HG03025 (cell line): ENCODE measurements around the gene MYO1D.
"Not testable (repeated sequence)": the region's sequence is repeated elsewhere in the genome, so short reads cannot be mapped to it uniquely, and the experiment has no call there.

Experiments
- ATAC-seq: cut with Tn5 transposase; IDR thresholded peaks from one replicate; pipeline ENCODE4 v1.9.1; 2021; ENCODE audit warnings: mild to moderate bottlenecking, moderate library complexity; ENCODE audit not compliant: unreplicated experiment, low FRiP score

MYO1D gene

DNA sequence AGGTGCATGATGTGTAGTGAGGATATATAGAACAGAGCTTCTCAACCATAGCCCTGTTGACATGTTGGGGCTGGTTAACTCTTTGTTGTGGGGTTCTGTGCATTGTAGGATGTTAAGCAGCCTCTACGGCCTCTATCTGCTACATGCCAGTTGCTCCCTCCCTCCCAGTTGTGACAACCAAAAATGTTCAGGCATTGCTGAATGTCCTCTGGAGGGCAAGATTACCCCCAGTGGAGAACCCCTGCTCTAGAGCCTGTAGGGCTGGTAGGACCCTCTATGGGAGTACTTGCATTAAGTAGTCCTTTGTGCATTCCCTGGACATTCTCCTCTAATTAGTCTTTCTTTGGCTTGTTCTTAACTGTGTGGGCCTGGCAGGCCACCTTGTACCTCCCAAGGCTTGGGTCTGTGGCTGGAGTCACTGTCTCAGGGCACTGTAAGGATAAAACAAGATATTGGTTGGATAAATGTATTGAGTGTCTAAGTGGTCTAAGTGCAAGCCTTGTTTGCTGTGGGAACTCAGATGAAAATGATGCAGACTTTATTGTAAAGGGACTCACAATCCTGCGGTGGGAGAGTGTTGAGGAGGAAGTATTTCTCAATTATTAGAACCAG is 19.8 kb upstream of the MYO1D start:
- ATAC-seq, result no peak

GRCh38 chr17:32894245-32894644 is 17.3 kb upstream of the MYO1D start:
- ATAC-seq, result no peak

GRCh38 chr17:32887410-32887809 is 10.5 kb upstream of the MYO1D start:
- ATAC-seq, result not testable (repeated sequence)

- ATAC-seq, result not testable (repeated sequence)
Observed at GRCh38 chr17:32886951-32887350, 10.0 kb upstream of the MYO1D start.

GRCh38 chr17:32882734-32883133 is 5.8 kb upstream of the MYO1D start:
- ATAC-seq, result no peak

DNA sequence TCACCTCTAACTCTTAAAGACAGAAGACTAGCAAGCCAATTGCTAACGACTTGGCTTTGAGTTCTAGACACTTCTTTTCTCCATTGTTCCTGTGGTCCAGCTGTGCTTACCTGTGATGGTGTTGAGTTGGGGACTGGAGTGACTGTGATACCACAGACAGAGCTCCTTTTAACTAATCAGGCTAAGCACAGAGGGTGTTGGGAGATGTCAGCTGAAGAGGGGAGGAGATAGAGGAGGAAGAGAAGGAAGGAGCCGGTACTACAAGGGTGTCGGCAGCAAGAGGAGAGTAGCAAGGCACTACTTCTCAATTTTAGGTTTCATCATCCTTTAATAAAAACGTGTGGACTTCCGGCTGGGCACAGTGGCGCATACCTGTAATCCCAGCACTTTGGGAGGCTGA is 5.1 kb upstream of the MYO1D start:
- no peak for ATAC-seq

DNA sequence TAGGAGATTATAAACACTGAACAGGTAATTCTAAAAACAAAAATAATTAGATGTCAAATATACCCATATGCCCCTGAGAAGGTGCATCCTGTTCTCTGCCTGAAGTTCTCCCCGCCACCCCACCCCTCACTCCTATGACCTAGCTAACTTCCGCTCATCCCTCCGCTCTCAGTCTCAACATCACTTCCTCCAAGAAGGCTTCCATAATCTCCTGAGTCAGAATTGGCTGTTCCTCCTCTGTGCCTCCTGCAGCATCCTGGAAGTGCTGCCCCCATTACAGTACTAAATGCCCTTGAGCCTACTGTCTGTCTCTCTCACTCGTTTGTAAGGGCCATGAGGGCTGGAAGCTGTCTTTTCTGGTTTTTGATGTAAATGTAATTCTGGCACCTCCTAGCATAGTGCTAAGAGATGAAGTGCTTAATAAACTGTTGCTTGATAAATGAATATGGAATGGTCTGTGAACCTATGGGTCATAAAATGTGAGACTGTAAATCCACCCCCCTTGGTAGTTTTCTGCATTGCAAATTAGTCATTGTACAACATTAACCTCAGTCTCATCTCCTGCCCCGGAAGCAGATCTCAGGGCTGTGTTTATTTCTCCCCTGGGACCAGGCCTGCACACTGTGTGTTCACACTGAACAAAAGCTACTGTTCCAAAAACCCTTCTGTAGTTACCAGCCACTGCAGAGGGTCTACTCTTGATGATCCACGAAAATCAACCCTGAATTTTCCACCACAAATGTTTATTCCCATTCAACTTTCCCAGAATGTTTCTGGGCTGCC is 3.9 kb upstream of the MYO1D start:
- ATAC-seq, result no peak

DNA sequence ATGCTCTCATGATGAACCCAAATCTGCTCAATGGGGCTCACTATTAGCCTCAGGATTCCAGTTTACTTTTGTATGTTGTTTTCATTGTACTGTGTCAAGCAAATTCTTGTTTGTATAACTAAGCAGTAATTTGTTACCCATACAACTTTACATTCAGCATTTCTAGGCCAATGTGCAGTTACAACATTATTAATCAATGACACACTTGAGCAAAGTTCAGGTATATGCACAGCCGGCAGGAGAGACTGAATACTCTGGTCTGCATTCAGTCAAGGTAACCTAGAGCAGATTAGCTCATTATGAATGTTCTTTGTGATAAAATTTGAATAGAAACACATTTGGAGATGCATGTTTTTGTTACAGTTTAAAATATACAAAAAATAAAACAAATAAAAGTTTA is 2.2 kb upstream of the MYO1D start:
- no peak for ATAC-seq

- ATAC-seq, result no peak
Observed at GRCh38 chr17:32878211-32878610, 1.3 kb upstream of the MYO1D start.

GRCh38 chr17:32877164-32877764 is 340 bp upstream of the MYO1D start:
- ATAC-seq, result peak; percentile 84

DNA sequence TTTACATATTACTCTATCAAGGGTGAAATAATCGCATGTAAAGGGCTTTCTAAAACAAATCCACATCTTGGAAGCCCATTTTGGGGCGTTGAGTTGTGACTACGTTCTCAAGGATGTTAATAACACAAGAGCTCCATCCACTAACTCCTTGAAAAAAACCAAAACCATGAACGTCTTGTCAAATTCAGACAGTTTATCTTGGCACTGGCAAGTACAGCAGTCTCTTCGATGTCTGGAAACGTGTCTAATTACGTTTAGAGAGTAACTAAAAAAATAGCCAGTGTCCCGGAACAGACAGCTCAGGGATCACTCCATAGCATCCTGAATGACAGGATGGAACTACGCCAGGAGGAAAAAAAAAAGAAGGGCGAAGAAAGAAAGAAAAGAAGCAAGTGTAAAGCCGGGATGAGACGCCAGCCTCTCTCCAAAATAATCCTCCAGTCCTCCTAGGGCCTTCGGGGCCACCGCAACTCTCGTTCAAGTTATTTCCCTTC is 954 bp downstream of the MYO1D start:
- no peak for ATAC-seq

- no peak for ATAC-seq
Observed at GRCh38 chr17:32875230-32875917, 1.6 kb downstream of the MYO1D start.

DNA sequence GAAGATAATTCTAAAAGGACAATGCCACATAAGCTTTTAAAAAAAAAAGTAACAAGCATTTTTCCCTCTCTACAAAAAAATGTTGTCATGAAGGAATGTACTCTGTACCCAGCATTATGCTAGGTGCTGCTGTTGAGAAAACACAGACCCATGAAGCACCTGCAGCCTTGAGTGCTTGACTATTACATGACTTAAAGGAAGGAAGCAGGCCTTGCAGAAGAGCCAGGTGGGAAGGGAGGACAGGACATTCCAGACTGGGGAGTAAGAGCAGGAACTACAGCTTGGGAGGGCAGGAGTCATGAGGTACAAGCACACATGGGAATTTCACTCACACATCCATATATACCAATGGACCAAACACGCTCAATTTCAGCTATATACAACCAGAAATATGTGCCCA is 3.8 kb downstream of the MYO1D start:
- ATAC-seq, result no peak

- no peak for ATAC-seq
Observed at GRCh38 chr17:32871746-32872145, 5.2 kb downstream of the MYO1D start.

- no peak for ATAC-seq
Observed at GRCh38 chr17:32870969-32871368, 6.0 kb downstream of the MYO1D start.

DNA sequence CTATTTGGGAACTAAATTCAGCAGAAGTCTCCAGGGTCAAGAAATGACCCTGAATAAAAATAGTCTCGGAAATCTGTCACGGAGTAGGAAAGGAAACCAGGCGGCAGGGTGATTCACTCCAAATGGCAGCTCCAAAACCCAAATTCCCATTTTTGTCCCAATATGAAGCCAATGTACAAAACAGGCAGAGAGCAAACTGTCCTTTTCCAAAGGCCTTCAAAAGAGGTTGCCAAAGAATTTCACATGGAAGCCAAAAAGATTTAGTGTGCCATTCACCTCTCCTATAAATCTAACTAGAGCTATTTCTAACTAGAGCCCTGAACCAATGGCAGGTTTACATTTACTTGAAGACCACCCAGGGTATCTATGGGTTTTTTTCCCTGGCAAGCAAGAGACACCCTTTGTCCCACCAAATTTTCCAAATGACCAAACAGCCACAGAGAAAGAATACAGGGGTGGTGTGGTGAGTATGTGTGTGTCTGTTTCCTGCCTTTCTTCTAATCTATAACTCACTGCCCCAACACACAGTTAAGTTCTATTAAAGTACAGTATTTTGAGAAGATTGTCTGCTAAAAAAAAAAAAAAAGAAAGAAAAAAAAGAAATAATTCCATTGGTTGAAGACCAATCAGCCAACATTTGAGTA is 6.8 kb downstream of the MYO1D start:
- ATAC-seq, result no peak

- no peak for ATAC-seq
Observed at GRCh38 chr17:32869345-32870026, 7.4 kb downstream of the MYO1D start.

DNA sequence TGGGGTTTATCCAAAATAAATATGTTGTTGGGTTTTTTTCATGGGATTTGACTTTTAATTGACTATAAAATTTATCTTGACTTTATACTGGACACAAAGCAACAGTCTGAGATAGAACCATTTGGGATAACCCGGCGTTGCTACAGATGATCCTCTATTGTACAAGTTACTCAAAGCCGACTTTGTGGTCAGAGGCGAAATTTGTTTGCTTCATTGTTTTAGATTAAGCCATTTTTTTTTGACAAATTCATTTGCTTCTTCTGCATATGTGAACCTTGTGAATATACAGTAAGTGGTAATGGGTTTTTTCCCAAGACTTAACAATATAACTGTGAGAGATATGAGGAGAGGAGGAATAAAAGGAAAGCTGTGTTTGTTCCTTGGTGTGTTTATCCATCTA is 11.8 kb downstream of the MYO1D start:
- no peak for ATAC-seq

- no peak for ATAC-seq
Observed at GRCh38 chr17:32863559-32863958, 13.4 kb downstream of the MYO1D start.

- no peak for ATAC-seq
Observed at GRCh38 chr17:32862940-32863339, 14.0 kb downstream of the MYO1D start.
